Thymus (tissue), 11 donors: ENCODE measurements around the gene VWA5A. TPM values are rescaled to one million over a fixed set of nuclear protein-coding genes. Genes with fewer than 3 reads are reported as not detected.
"Not testable (repeated sequence)": the region's sequence is repeated elsewhere in the genome, so short reads cannot be mapped to it uniquely, and the experiment has no call there.

ENCODE experiments used
- DNase-seq, 9 donors: peaks; one replicate each; pipeline ENCODE4 v3.0.0-alpha.2; 2013; ENCODE audit warnings: low spot score in 9 of 9, low read depth in 6 of 9, missing footprints in 1 of 9
- H3K27ac ChIP-seq, 2 donors: one replicate each; pipeline ENCODE4 v1.5.1; 2013; ENCODE audit warnings: control low read depth in 1 of 2, low read depth in 1 of 2, low read length in 1 of 2, mild to moderate bottlenecking in 1 of 2, moderate library complexity in 1 of 2
- H3K27me3 ChIP-seq, 2 donors: one replicate each; pipeline ENCODE4 v1.5.1; 2013; ENCODE audit warnings: low read length in 1 of 2; ENCODE audit not compliant: control insufficient read depth in 2 of 2, insufficient read depth in 1 of 2
- H3K36me3 ChIP-seq, 2 donors: one replicate each; pipeline ENCODE4 v1.5.1; 2013; ENCODE audit warnings: low read length in 1 of 2, mild to moderate bottlenecking in 1 of 2, moderate library complexity in 1 of 2; ENCODE audit not compliant: control insufficient read depth in 2 of 2, insufficient read depth in 2 of 2
- H3K4me1 ChIP-seq, 2 donors: one replicate each; pipeline ENCODE4 v1.5.1; 2013; ENCODE audit warnings: low read length in 2 of 2; ENCODE audit not compliant: control insufficient read depth in 2 of 2, insufficient read depth in 2 of 2
- H3K4me3 ChIP-seq, 2 donors: one replicate each; pipeline ENCODE4 v1.5.1; 2013; ENCODE audit warnings: low read length in 2 of 2, control low read depth in 1 of 2, mild to moderate bottlenecking in 1 of 2
- H3K9me3 ChIP-seq, 2 donors: one replicate each; pipeline ENCODE4 v1.5.1; 2013; ENCODE audit warnings: low read length in 1 of 2, mild to moderate bottlenecking in 1 of 2; ENCODE audit not compliant: control insufficient read depth in 2 of 2, insufficient read depth in 1 of 2
- WGBS: extraction: QIAGEN DNeasy Blood & Tissue Kit; methylation state at CpG from one replicate; pipeline ENCODE4 v1.1.7; 2013; 5-methylcytosine and 5-hydroxymethylcytosine counted together
- polyA plus RNA-seq: library from polyadenylated mRNA; stranded (reverse); fragments of 200-250 nt; gene quantifications from one replicate; pipeline ENCODE4 v1.2.3, GENCODE V29; 2013
- total RNA-seq: library from RNA; stranded (reverse); fragments of 120-200 nt; gene quantifications from one replicate; pipeline ENCODE4 v1.2.4, GENCODE V29; 2013
- donor health status: healthy.

Gene VWA5A
- total and polyA plus RNA-seq, 2 donors, result 6.0 to 15.8 TPM

GRCh38 chr11:124110201-124110600 lies 5.0 kb upstream of the VWA5A start:
- H3K27me3 ChIP-seq, result no peaks in the 10 kb centered on the region
- H3K4me3 ChIP-seq, result no peak overlapping the region
- DNase-seq, result no peak
- H3K36me3 ChIP-seq, result no peaks in the 10 kb centered on the region
- H3K4me1 ChIP-seq, result no peaks in the 10 kb centered on the region
- H3K9me3 ChIP-seq, result no peaks in the 10 kb centered on the region
- no peak overlapping the region for H3K27ac ChIP-seq

GRCh38 chr11:124113890-124114289 lies 1.4 kb upstream of the VWA5A start:
- Histone ChIP-seq H3K27ac (no peak overlapping the region), H3K4me1 (peaks cover 2 to 4% of the 10 kb centered on the region in 2 donors), H3K9me3 (no peaks in the 10 kb centered on the region), H3K36me3 (no peaks in the 10 kb centered on the region), H3K4me3 (no peak overlapping the region), H3K27me3 (no peaks in the 10 kb centered on the region)
- DNase-seq, result no peak
- 66% methylated on average over 4 of the region's 4 CpGs for WGBS

- no peaks in the 10 kb centered on the region for H3K36me3 ChIP-seq
- H3K27ac ChIP-seq, result no peak overlapping the region
- DNase-seq, result no peak
- no peaks in the 10 kb centered on the region for H3K27me3 ChIP-seq
- no peaks in the 10 kb centered on the region for H3K9me3 ChIP-seq
- 41% methylated on average over 12 of the region's 12 CpGs for WGBS
- H3K4me1 ChIP-seq, result peaks cover 2 to 4% of the 10 kb centered on the region in 2 donors
- H3K4me3 ChIP-seq, result peak overlapping the region; percentile 41 to 44
Measured at GRCh38 chr11:124115782-124116616, 749 bp downstream of the VWA5A start.

DNA sequence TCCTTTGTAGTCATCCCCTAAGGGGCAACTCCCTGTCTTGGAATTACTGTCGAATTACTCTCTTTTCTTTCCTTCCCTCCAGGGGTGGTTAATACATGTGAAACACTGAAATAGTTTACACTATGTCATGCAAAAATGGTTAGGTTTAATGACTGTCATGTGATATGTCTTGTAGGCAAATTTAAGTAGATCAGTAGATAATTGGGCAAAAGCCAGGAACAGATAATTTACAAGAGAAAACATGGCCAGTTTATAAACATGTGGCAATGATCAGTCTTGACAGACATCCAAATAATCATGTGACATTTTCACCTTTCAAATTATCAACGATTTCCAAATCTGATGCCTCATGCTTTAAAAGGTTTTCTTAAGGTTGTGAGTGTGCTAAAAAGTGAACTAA lies 3.9 kb downstream of the VWA5A start:
- Histone ChIP-seq H3K27ac (no peak overlapping the region), H3K9me3 (no peaks in the 10 kb centered on the region), H3K36me3 (peaks cover 0 to 5% of the 10 kb centered on the region in 2 donors), H3K4me1 (peaks cover 2 to 4% of the 10 kb centered on the region in 2 donors), H3K4me3 (no peak overlapping the region), H3K27me3 (no peaks in the 10 kb centered on the region)
- WGBS, result 96% methylated on average over 2 of the region's 2 CpGs
- DNase-seq, result no peak

GRCh38 chr11:124120891-124121290 lies 5.6 kb downstream of the VWA5A start:
- Histone ChIP-seq H3K4me1 (peaks cover under 1 to 1% of the 10 kb centered on the region in 2 donors), H3K4me3 (no peak overlapping the region), H3K36me3 (peaks cover 0 to 5% of the 10 kb centered on the region in 2 donors), H3K9me3 (no peaks in the 10 kb centered on the region), H3K27ac (no peak overlapping the region), H3K27me3 (no peaks in the 10 kb centered on the region)
- 94% methylated on average over 4 of the region's 4 CpGs for WGBS
- DNase-seq, result no peak

DNA sequence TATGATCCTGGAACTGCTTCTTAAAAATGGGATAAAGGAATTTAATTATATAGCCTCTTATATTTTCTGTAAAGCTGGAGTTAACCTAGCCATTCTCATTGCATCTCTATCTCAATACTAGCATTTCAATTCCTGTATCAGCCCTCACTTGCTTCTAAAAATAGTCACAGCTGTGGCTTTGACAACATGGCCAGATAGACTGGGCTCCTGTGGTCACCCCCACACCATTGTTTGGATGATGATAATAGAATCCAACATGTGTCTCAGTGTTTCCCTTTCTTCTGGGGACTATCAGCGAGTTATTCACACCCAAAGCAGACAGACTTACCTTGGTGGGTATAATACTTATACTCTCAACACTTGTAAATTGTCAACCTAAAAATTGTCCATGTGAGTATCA lies 6.9 kb downstream of the VWA5A start:
- no peak overlapping the region for H3K27ac ChIP-seq
- no peaks in the 10 kb centered on the region for H3K9me3 ChIP-seq
- peaks cover 0 to 5% of the 10 kb centered on the region in 2 donors for H3K36me3 ChIP-seq
- no peak for DNase-seq
- H3K4me1 ChIP-seq, result no peaks in the 10 kb centered on the region
- WGBS, result 94% methylated on average over 1 of the region's 1 CpG
- no peak overlapping the region for H3K4me3 ChIP-seq
- no peaks in the 10 kb centered on the region for H3K27me3 ChIP-seq

GRCh38 chr11:124123622-124124021 lies 8.4 kb downstream of the VWA5A start:
- DNase-seq, result peak in 1 of 9 donors; percentile 16
- WGBS, result 78% methylated on average over 2 of the region's 2 CpGs
- peaks cover 0 to 5% of the 10 kb centered on the region in 2 donors for H3K36me3 ChIP-seq
- H3K9me3 ChIP-seq, result no peaks in the 10 kb centered on the region
- H3K27me3 ChIP-seq, result no peaks in the 10 kb centered on the region
- no peak overlapping the region for H3K4me3 ChIP-seq
- H3K4me1 ChIP-seq, result no peaks in the 10 kb centered on the region
- H3K27ac ChIP-seq, result no peak overlapping the region

GRCh38 chr11:124127134-124127533 lies 11.9 kb downstream of the VWA5A start:
- H3K4me1 ChIP-seq, H3K36me3 ChIP-seq, H3K4me3 ChIP-seq, H3K27ac ChIP-seq, H3K27me3 ChIP-seq, DNase-seq, H3K9me3 ChIP-seq: not testable (repeated sequence)
- 91% methylated on average over 1 of the region's 1 CpG for WGBS

DNA sequence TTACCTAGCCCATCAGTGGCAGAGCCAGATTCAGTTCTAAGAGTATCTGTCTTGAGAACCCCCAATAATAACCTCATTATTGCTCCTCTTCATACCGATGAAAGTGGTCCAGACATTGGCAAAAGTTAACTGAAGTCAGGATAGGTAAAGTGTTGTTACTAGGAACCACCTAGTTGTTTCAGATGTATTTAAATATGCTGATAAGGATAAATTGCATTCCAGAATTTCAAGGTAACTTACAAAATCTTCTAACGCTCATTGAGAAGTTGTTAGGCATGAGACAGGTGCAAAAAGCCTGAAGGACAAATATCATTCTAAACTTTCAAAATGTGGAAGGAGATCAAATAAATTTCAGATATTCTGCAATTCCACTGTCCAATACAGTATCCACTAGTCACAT lies 27.8 kb downstream of the VWA5A start:
- Histone ChIP-seq H3K4me3 (no peak overlapping the region), H3K9me3 (no peaks in the 10 kb centered on the region), H3K36me3 (no peaks in the 10 kb centered on the region), H3K27me3 (no peaks in the 10 kb centered on the region), H3K27ac (no peak overlapping the region), H3K4me1 (no peaks in the 10 kb centered on the region)
- DNase-seq, result no peak
- WGBS, result 95% methylated on average over 2 of the region's 2 CpGs
